Measurements from ENCODE around the gene PCDHB14.
A peak's percentile ranks its signal among the peaks of the same experiment; 100 is the strongest.

PCDHB14 gene

DNA sequence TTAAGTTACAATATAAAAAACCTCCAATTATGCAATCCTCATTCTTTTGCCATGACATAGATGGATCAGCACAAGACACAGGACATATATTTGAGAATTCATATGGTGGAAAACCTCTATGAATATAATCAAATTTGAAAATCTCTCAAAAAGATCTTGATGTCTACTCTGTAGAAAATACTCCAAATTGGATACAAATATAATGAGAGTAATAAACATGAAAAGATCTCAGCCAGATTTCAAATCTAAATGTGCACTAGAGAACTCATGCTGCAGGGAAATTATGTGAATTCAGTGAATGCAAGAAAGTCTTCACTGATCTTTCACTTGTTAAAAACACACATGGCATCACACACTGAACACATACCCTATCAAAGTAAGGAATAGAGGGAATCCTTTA is 35.8 kb downstream of the PCDHB14 start:
- TF ChIP-seq, protein P1, sequence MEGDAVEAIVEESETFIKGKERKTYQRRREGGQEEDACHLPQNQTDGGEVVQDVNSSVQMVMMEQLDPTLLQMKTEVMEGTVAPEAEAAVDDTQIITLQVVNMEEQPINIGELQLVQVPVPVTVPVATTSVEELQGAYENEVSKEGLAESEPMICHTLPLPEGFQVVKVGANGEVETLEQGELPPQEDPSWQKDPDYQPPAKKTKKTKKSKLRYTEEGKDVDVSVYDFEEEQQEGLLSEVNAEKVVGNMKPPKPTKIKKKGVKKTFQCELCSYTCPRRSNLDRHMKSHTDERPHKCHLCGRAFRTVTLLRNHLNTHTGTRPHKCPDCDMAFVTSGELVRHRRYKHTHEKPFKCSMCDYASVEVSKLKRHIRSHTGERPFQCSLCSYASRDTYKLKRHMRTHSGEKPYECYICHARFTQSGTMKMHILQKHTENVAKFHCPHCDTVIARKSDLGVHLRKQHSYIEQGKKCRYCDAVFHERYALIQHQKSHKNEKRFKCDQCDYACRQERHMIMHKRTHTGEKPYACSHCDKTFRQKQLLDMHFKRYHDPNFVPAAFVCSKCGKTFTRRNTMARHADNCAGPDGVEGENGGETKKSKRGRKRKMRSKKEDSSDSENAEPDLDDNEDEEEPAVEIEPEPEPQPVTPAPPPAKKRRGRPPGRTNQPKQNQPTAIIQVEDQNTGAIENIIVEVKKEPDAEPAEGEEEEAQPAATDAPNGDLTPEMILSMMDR (IDR thresholded peaks at IDR 0.05; ENCODE audit: control insufficient read depth, insufficient read depth, low read depth, low read length, missing control alignments): no peak
- H3K4me3 ChIP-seq (ENCODE audit: control insufficient read depth, low read depth, low read length): no peak overlapping the region
- DNase-seq (ENCODE audit: low read depth): no peak

DNA sequence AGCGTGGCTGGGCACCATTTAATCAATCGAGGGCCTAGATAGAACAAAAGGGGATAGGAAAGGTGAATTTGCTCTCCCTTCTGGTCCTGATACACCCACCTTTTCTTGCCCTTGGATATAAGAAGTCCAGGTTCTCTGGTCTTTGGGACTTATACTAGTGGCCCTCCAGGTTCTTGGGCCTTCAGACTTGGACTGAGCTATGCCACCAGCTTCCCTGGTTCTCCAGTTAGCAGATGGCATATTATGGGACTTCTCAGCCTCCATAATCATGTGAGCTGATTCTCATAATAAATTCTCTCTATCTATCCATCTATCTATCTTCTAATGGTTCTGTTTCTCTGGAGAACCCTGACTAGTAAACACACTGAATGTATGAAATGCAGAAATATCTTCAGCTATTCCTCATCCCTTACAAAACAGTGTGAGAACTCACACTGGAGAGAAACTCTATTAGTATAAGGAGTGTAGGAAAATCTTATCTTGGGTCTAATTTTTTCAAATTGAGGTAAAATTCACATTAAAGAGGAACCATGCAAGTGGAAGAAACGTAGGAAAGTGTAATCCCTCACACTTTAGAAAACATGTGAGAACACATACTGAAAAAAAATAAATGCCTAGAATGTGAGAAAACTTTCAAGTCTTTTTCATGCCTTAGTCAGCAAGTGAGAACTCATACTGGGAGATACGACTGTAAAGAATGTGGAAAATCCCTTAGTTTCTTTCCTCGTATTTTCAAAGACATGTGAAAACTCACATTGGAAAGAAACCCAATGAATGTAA is 37.5 kb downstream of the PCDHB14 start:
- no peak for DNase-seq (ENCODE audit: low read depth)
- TF ChIP-seq, protein P1 (IDR thresholded peaks at IDR 0.05; ENCODE audit: control insufficient read depth, insufficient read depth, low read depth, low read length, missing control alignments): no peak
- H3K4me3 ChIP-seq (ENCODE audit: control insufficient read depth, low read depth, low read length): no peak overlapping the region

DNA sequence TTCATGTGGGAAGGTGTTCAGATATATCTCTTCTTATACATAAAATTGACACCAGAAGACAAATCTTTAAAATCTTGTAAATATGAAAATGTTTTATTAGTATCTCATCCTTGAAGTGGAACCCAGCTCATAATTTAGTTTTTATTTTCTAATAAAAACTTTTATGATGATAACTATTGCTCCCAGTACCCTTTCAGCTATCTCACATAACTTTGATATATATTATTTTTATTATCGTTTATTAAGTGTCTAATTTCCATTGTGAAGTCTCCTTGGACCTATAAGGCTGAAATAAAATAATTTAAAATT is 38.0 kb downstream of the PCDHB14 start:
- TF ChIP-seq, protein P1 (IDR thresholded peaks at IDR 0.05; ENCODE audit: control insufficient read depth, insufficient read depth, low read depth, low read length, missing control alignments): no peak
- H3K4me3 ChIP-seq (ENCODE audit: control insufficient read depth, low read depth, low read length): no peak overlapping the region
- DNase-seq (ENCODE audit: low read depth): no peak

DNA sequence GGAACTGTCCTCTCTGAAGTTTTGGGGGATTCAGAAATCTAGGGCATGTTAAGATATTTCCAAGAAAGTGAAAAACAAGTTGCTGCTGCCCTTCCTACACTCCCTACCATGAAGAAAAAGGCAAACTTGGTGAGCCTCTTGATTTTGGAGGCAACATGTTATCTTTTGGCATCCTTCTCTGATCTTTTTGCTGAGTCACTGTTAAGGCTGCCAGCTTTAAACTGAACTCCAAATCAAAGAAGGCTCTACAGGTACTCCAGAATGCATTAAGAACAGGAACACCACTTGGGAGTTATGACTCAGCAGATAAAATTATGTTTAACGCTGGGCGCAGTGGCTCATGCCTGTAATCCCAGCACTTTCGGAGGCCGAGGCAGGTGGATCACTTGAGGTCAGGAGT is 46.1 kb downstream of the PCDHB14 start:
- no peak for DNase-seq (ENCODE audit: low read depth)
- TF ChIP-seq, protein P1 (IDR thresholded peaks at IDR 0.05; ENCODE audit: control insufficient read depth, insufficient read depth, low read depth, low read length, missing control alignments): no peak
- H3K4me3 ChIP-seq (ENCODE audit: control insufficient read depth, low read depth, low read length): no peak overlapping the region

DNA sequence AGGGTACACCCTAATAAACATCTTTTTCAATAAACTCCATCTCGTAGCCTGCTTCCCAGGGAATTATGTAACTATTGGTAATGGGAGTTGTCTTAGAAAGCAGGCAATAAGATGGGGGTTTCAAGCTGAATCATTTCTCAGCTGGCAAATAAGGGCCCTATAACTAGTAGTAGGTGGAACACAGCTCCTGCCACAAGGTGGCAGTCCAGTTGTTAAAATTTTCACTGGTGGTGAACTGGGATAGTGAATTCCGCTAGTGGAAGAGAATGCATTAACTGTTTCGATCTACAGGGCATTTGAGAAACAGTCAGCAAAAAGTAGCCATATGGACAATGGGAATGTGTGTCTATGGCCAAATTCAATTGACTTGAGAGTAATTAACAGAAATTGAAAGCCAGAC is 49.8 kb downstream of the PCDHB14 start:
- no peak overlapping the region for H3K4me3 ChIP-seq (ENCODE audit: control insufficient read depth, low read depth, low read length)
- no peak for DNase-seq (ENCODE audit: low read depth)
- TF ChIP-seq, protein P1 (IDR thresholded peaks at IDR 0.05; ENCODE audit: control insufficient read depth, insufficient read depth, low read depth, low read length, missing control alignments): peak; percentile 2
